OCI-LY1 (cell line): ENCODE results near the gene LRRC1.

ENCODE experiments used
- H2AFZ ChIP-seq: fragments of 200-600 bp; sonication (generic), shearing (Covaris generic); 2 replicates; pipeline ENCODE4 v1.6.0; 2014; ENCODE audit warnings: antibody characterized with exemption, mild to moderate bottlenecking, low read length
- H3F3A ChIP-seq: fragments of 200-600 bp; sonication (generic), shearing (Covaris generic); 2 replicates; pipeline ENCODE4 v1.6.0; 2014; ENCODE audit warnings: mild to moderate bottlenecking, antibody characterized with exemption, low read length, moderate library complexity; ENCODE audit not compliant: insufficient read depth
- H3K27ac ChIP-seq: fragments of 200-600 bp; sonication (generic); 2 replicates; pipeline ENCODE4 v1.5.1; 2014; ENCODE audit warnings: low read length, mixed run types, mild to moderate bottlenecking, low read depth; ENCODE audit not compliant: poor library complexity, severe bottlenecking
- H3K27me3 ChIP-seq: fragments of 200-600 bp; sonication (generic); 2 replicates; pipeline ENCODE4 v1.6.0; 2014; ENCODE audit warnings: antibody characterized with exemption, mild to moderate bottlenecking, low read length, moderate library complexity; ENCODE audit not compliant: insufficient read depth
- H3K36me3 ChIP-seq: fragments of 200-600 bp; sonication (generic); 2 replicates; pipeline ENCODE4 v1.6.1; 2014; ENCODE audit warnings: mild to moderate bottlenecking, antibody characterized with exemption, low read length, moderate library complexity, mixed read lengths; ENCODE audit not compliant: insufficient read depth
- H3K4me1 ChIP-seq: fragments of 200-600 bp; sonication (generic); 2 replicates; pipeline ENCODE4 v1.5.1; 2014; ENCODE audit warnings: mild to moderate bottlenecking, low read length, moderate library complexity; ENCODE audit not compliant: insufficient read depth, severe bottlenecking
- H3K4me2 ChIP-seq: fragments of 200-600 bp; sonication (generic), shearing (Covaris generic); 2 replicates; pipeline ENCODE4 v1.6.1; 2014; ENCODE audit warnings: low read length
- H3K4me3 ChIP-seq: fragments of 200-600 bp; sonication (generic); 2 replicates; pipeline ENCODE4 v1.5.1; 2014; ENCODE audit warnings: low read length, low read depth, mild to moderate bottlenecking, mixed read lengths; ENCODE audit not compliant: poor library complexity, severe bottlenecking
- H3K79me2 ChIP-seq: fragments of 200-600 bp; shearing (Covaris generic); 2 replicates; pipeline ENCODE4 v1.6.1; 2016; ENCODE audit warnings: mixed run types, low read length, mixed read lengths; ENCODE audit not compliant: insufficient read depth
- H3K9ac ChIP-seq: fragments of 200-600 bp; sonication (generic), shearing (Covaris generic); 2 replicates; pipeline ENCODE4 v1.6.1; 2014; ENCODE audit warnings: mild to moderate bottlenecking, low read length, mixed read lengths
- H3K9me2 ChIP-seq: fragments of 200-600 bp; sonication (generic), shearing (Covaris generic); 2 replicates; pipeline ENCODE4 v1.6.1; 2014; ENCODE audit warnings: low read depth, mild to moderate bottlenecking, low read length, mixed read lengths
- H3K9me3 ChIP-seq: fragments of 200-600 bp; shearing (Covaris generic); 2 replicates; pipeline ENCODE4 v1.6.1; 2014; ENCODE audit warnings: low read length, mixed read lengths
- H4K20me1 ChIP-seq: fragments of 200-600 bp; sonication (generic), shearing (Covaris generic); 2 replicates; pipeline ENCODE4 v1.6.0; 2016; ENCODE audit warnings: mild to moderate bottlenecking, low read length; ENCODE audit not compliant: insufficient read depth
- CTCF ChIP-seq: fragments of 200-600 bp; sonication (generic), shearing (Covaris generic); IDR thresholded peaks from 2 replicates; pipeline ENCODE4 v1.5.1; 2017; ENCODE audit warnings: mild to moderate bottlenecking, antibody characterized with exemption, low read length, moderate library complexity, mixed read lengths
- EZH2 ChIP-seq: fragments of 200-600 bp; sonication (generic), shearing (Covaris generic); IDR thresholded peaks from 2 replicates; pipeline ENCODE4 v1.8.0; 2017; ENCODE audit warnings: borderline replicate concordance, mixed run types, mild to moderate bottlenecking, antibody characterized with exemption, low read length, moderate library complexity, mixed read lengths

The LRRC1 gene

GRCh38 chr6:53801022-53801421 lies 6.2 kb downstream of the LRRC1 start:
- H3K79me2 ChIP-seq, result no peaks in the 10 kb centered on the region
- peaks cover 7% of the 10 kb centered on the region for H3K4me1 ChIP-seq
- no peaks in the 10 kb centered on the region for H3K27me3 ChIP-seq
- TF ChIP-seq CTCF (no peak), EZH2 (no peak)
- no peak overlapping the region for H3K4me2 ChIP-seq
- no peaks in the 10 kb centered on the region for H3K9me2 ChIP-seq
- no peak overlapping the region for H3K4me3 ChIP-seq
- no peak overlapping the region for H2AFZ ChIP-seq
- H3F3A ChIP-seq, result no peaks in the 10 kb centered on the region
- H3K9ac ChIP-seq, result no peak overlapping the region
- no peak overlapping the region for H3K27ac ChIP-seq
- H4K20me1 ChIP-seq, result no peaks in the 10 kb centered on the region
- no peaks in the 10 kb centered on the region for H3K9me3 ChIP-seq
- no peaks in the 10 kb centered on the region; the same call in 1 of the 2 replicates for H3K36me3 ChIP-seq

- no peaks in the 10 kb centered on the region for H3K9me2 ChIP-seq
- H3K4me3 ChIP-seq, result no peak overlapping the region
- H4K20me1 ChIP-seq, result no peaks in the 10 kb centered on the region
- no peaks in the 10 kb centered on the region for H3F3A ChIP-seq
- H3K27me3 ChIP-seq, result no peaks in the 10 kb centered on the region
- no peak overlapping the region for H2AFZ ChIP-seq
- no peak overlapping the region for H3K9ac ChIP-seq
- H3K9me3 ChIP-seq, result no peaks in the 10 kb centered on the region
- no peak overlapping the region for H3K4me2 ChIP-seq
- H3K27ac ChIP-seq, result no peak overlapping the region
- no peaks in the 10 kb centered on the region; the same call in 1 of the 2 replicates for H3K36me3 ChIP-seq
- TF ChIP-seq CTCF (no peak), EZH2 (no peak)
- no peaks in the 10 kb centered on the region for H3K4me1 ChIP-seq
- H3K79me2 ChIP-seq, result no peaks in the 10 kb centered on the region
These were observed 7.8 kb downstream of the LRRC1 start for GRCh38 chr6:53802582-53802981.

GRCh38 chr6:53803081-53803860 lies 8.5 kb downstream of the LRRC1 start:
- Histone ChIP-seq H4K20me1 (no peaks in the 10 kb centered on the region), H2AFZ (no peak overlapping the region), H3K9me3 (no peaks in the 10 kb centered on the region), H3K4me3 (no peak overlapping the region), H3K36me3 (no peaks in the 10 kb centered on the region), H3K79me2 (no peaks in the 10 kb centered on the region), H3K4me2 (no peak overlapping the region), H3K27me3 (no peaks in the 10 kb centered on the region), H3K9me2 (no peaks in the 10 kb centered on the region), H3K27ac (no peak overlapping the region), H3K9ac (no peak overlapping the region), H3K4me1 (no peaks in the 10 kb centered on the region), H3F3A (no peaks in the 10 kb centered on the region)
- TF ChIP-seq CTCF (no peak), EZH2 (no peak)
